ENCODE data around the gene CDCA7L.
"Not testable (repeated sequence)": the region's sequence is repeated elsewhere in the genome, so short reads cannot be mapped to it uniquely, and the experiment has no call there.

Gene CDCA7L

GRCh38 chr7:21886396-21886795 lies 59.3 kb downstream of the CDCA7L start:
- H3K9me2 ChIP-seq (replicated peaks; ENCODE audit: insufficient read depth, low read length), result no peaks in the 10 kb centered on the region
- H3K4me1 ChIP-seq (ENCODE audit: low read length), result no peaks in the 10 kb centered on the region
- DNase-seq, result no peak
- no peaks in the 10 kb centered on the region for H3K9me3 ChIP-seq (replicated peaks; ENCODE audit: insufficient read depth, low read length)
- no peak overlapping the region for H3K4me3 ChIP-seq (ENCODE audit: low read length)
- no peak overlapping the region for H3K27ac ChIP-seq (ENCODE audit: low read length)
- H3K9ac ChIP-seq (ENCODE audit: low read length), result no peak overlapping the region
- H4K20me1 ChIP-seq (ENCODE audit: insufficient read depth, low read length), result no peaks in the 10 kb centered on the region
- H3F3A ChIP-seq (ENCODE audit: insufficient read depth, low read length), result no peaks in the 10 kb centered on the region
- H2AFZ ChIP-seq (ENCODE audit: low read length), result no peak overlapping the region
- H3K36me3 ChIP-seq (replicated peaks; ENCODE audit: insufficient read depth, low read length), result no peaks in the 10 kb centered on the region
- no peaks in the 10 kb centered on the region for H3K79me2 ChIP-seq (ENCODE audit: low read length)
- H3K4me2 ChIP-seq (ENCODE audit: low read depth, low read length), result no peak overlapping the region
- H3K27me3 ChIP-seq (replicated peaks; ENCODE audit: insufficient read depth, low read length), result no peaks in the 10 kb centered on the region
- no peak for TF ChIP-seq CTCF (IDR thresholded peaks at IDR 0.05; ENCODE audit: low read length)
- TF ChIP-seq EZH2phosphoT487 (IDR thresholded peaks at IDR 0.05; ENCODE audit: low read length), result no peak
- TF ChIP-seq EZH2 (optimal IDR thresholded peaks at IDR 0.05; ENCODE audit: low read depth, low read length), result no peak

- no peaks in the 10 kb centered on the region for H3K9me2 ChIP-seq (replicated peaks; ENCODE audit: insufficient read depth, low read length)
- TF ChIP-seq CTCF (IDR thresholded peaks at IDR 0.05; ENCODE audit: low read length) (no peak), EZH2phosphoT487 (IDR thresholded peaks at IDR 0.05; ENCODE audit: low read length) (no peak), EZH2 (optimal IDR thresholded peaks at IDR 0.05; ENCODE audit: low read depth, low read length) (no peak)
- no peaks in the 10 kb centered on the region for H3K27me3 ChIP-seq (replicated peaks; ENCODE audit: insufficient read depth, low read length)
- no peak overlapping the region for H3K4me3 ChIP-seq (ENCODE audit: low read length)
- H3K27ac ChIP-seq (ENCODE audit: low read length), result no peak overlapping the region
- H3K9ac ChIP-seq (ENCODE audit: low read length), result no peak overlapping the region
- no peaks in the 10 kb centered on the region for H3K4me1 ChIP-seq (ENCODE audit: low read length)
- no peak for DNase-seq
- H3K79me2 ChIP-seq (ENCODE audit: low read length), result no peaks in the 10 kb centered on the region
- no peaks in the 10 kb centered on the region for H4K20me1 ChIP-seq (ENCODE audit: insufficient read depth, low read length)
- H2AFZ ChIP-seq (ENCODE audit: low read length), result no peak overlapping the region
- H3F3A ChIP-seq (ENCODE audit: insufficient read depth, low read length), result no peaks in the 10 kb centered on the region
- H3K36me3 ChIP-seq (replicated peaks; ENCODE audit: insufficient read depth, low read length), result no peaks in the 10 kb centered on the region
- H3K4me2 ChIP-seq (ENCODE audit: low read depth, low read length), result no peak overlapping the region
- H3K9me3 ChIP-seq (replicated peaks; ENCODE audit: insufficient read depth, low read length), result no peaks in the 10 kb centered on the region
These were observed 61.2 kb downstream of the CDCA7L start for GRCh38 chr7:21884496-21884895.

- H3F3A ChIP-seq (ENCODE audit: insufficient read depth, low read length); H3K27me3 ChIP-seq (replicated peaks; ENCODE audit: insufficient read depth, low read length); H3K4me1 ChIP-seq (ENCODE audit: low read length); DNase-seq; H3K9ac ChIP-seq (ENCODE audit: low read length); H3K4me2 ChIP-seq (ENCODE audit: low read depth, low read length); H3K4me3 ChIP-seq (ENCODE audit: low read length); H4K20me1 ChIP-seq (ENCODE audit: insufficient read depth, low read length); H3K36me3 ChIP-seq (replicated peaks; ENCODE audit: insufficient read depth, low read length); H3K27ac ChIP-seq (ENCODE audit: low read length); H2AFZ ChIP-seq (ENCODE audit: low read length); H3K79me2 ChIP-seq (ENCODE audit: low read length); H3K9me2 ChIP-seq (replicated peaks; ENCODE audit: insufficient read depth, low read length); H3K9me3 ChIP-seq (replicated peaks; ENCODE audit: insufficient read depth, low read length): not testable (repeated sequence)
These were observed 62.2 kb downstream of the CDCA7L start for GRCh38 chr7:21883501-21883900.

- no peaks in the 10 kb centered on the region for H3F3A ChIP-seq (ENCODE audit: insufficient read depth, low read length)
- no peak overlapping the region for H3K4me3 ChIP-seq (ENCODE audit: low read length)
- no peak overlapping the region for H3K9ac ChIP-seq (ENCODE audit: low read length)
- no peaks in the 10 kb centered on the region for H3K79me2 ChIP-seq (ENCODE audit: low read length)
- H3K36me3 ChIP-seq (replicated peaks; ENCODE audit: insufficient read depth, low read length), result no peaks in the 10 kb centered on the region
- H3K4me1 ChIP-seq (ENCODE audit: low read length), result no peaks in the 10 kb centered on the region
- no peak for DNase-seq
- H3K9me3 ChIP-seq (replicated peaks; ENCODE audit: insufficient read depth, low read length), result no peaks in the 10 kb centered on the region
- TF ChIP-seq EZH2 (optimal IDR thresholded peaks at IDR 0.05; ENCODE audit: low read depth, low read length) (no peak), EZH2phosphoT487 (IDR thresholded peaks at IDR 0.05; ENCODE audit: low read length) (no peak), CTCF (IDR thresholded peaks at IDR 0.05; ENCODE audit: low read length) (no peak)
- H3K27me3 ChIP-seq (replicated peaks; ENCODE audit: insufficient read depth, low read length), result no peaks in the 10 kb centered on the region
- H3K9me2 ChIP-seq (replicated peaks; ENCODE audit: insufficient read depth, low read length), result no peaks in the 10 kb centered on the region
- H4K20me1 ChIP-seq (ENCODE audit: insufficient read depth, low read length), result no peaks in the 10 kb centered on the region
- H2AFZ ChIP-seq (ENCODE audit: low read length), result no peak overlapping the region
- H3K27ac ChIP-seq (ENCODE audit: low read length), result no peak overlapping the region
- no peak overlapping the region for H3K4me2 ChIP-seq (ENCODE audit: low read depth, low read length)
These were observed 62.6 kb downstream of the CDCA7L start for GRCh38 chr7:21883069-21883468.
